ENCODE data around the gene ANKRD39. TPM values are rescaled to one million over a fixed set of nuclear protein-coding genes. Genes with fewer than 3 reads are reported as not detected.

Gene ANKRD39
- total and polyA plus RNA-seq, 10 of the 15 experiments (the other 5 are each of a cell fraction or from before 2014, with no cell fraction given): 7.4 to 36.2 (median 23.7) TPM

DNA sequence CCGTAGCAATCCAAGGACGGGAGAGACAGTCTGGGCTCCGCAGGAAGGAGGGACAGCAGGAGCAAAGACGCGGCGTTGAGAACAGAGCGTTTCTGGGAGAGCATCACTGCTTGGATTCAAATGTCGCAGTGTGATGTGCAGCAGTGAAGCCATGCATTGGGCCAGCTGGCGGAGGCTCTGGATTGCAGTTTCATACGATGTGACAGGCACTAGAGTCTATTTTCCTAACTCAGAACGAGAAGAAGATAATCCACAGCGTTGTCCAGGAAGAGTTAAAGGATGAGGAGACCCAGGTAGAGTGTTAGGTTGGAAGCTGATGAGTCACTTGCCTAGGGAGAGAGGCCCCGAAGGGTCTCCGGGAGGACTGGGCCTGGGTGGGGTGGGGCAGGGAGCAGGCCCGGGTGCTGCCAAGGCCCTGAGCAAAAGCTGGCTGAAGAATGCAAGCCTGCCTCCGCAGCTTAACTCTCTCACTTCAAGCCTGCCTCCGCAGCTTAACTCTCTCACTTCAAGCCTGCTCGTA, 29.7 kb upstream of the ANKRD39 start (continued):
- TF ChIP-seq, protein P1, sequence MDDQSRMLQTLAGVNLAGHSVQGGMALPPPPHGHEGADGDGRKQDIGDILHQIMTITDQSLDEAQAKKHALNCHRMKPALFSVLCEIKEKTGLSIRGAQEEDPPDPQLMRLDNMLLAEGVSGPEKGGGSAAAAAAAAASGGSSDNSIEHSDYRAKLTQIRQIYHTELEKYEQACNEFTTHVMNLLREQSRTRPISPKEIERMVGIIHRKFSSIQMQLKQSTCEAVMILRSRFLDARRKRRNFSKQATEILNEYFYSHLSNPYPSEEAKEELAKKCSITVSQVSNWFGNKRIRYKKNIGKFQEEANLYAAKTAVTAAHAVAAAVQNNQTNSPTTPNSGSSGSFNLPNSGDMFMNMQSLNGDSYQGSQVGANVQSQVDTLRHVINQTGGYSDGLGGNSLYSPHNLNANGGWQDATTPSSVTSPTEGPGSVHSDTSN (IDR thresholded peaks at IDR 0.05; ENCODE audit: insufficient replicate concordance, low read depth, low read length): no peak
- no peak for TF ChIP-seq TCF12 (IDR thresholded peaks at IDR 0.05; ENCODE audit: low read depth, low read length)

GRCh38 chr2:96885432-96886347, 27.9 kb upstream of the ANKRD39 start:
- Histone ChIP-seq H3K9me3 (replicated peaks; ENCODE audit: control insufficient read depth, insufficient read depth, low read length) (no peaks in the 10 kb centered on the region), H3K27me3 (replicated peaks in 1 of 2; ENCODE audit: control insufficient read depth in 2 of 2, insufficient read depth in 2 of 2, low read length in 1 of 2) (no peaks in the 10 kb centered on the region), H3K9ac (ENCODE audit: control insufficient read depth, insufficient read depth, low read length) (no peak overlapping the region), H3K79me2 (ENCODE audit: control insufficient read depth, insufficient read depth, low read length) (no peaks in the 10 kb centered on the region), H2AFZ (ENCODE audit: control insufficient read depth, low read depth, low read length) (no peak overlapping the region), H3K4me3 (no peak overlapping the region), H3K4me1 (ENCODE audit: control insufficient read depth, insufficient read depth, low read length) (no peaks in the 10 kb centered on the region; the same call in 1 of the 2 replicates), H3K36me3 (ENCODE audit: control insufficient read depth in 2 of 2, insufficient read depth in 2 of 2, low read length in 1 of 2) (no peaks in the 10 kb centered on the region), H3K4me2 (ENCODE audit: control insufficient read depth, insufficient read depth) (no peak overlapping the region), H4K20me1 (ENCODE audit: control insufficient read depth, insufficient read depth) (no peaks in the 10 kb centered on the region), H3K27ac (ENCODE audit: control insufficient read depth, insufficient read depth) (no peak overlapping the region)
- DNase-seq (ENCODE audit: low read depth, low spot score) (no peak), ATAC-seq (no peak), FAIRE-seq (no peak)
- ChIA-PET RAD21 (ENCODE audit: unreplicated experiment) (interaction anchor here (1.6 kb wide), 1 partner anchor 8 kb away, joined by 5 read pairs; no protein-coding TSS in a partner anchor), POLR2A (no interaction called here), CTCF (interaction anchor here (0.7 to 1.6 kb wide), 2 partner anchors 226 to 395 kb away, joined by 3 to 5 read pairs; no protein-coding TSS in a partner anchor), SMC1A (ENCODE audit: uncharacterized antibody, unreplicated experiment) (interaction anchor here (0.6 to 1.7 kb wide), 3 partner anchors 9 to 1219 kb away, joined by 3 to 4 read pairs (median 4); no protein-coding TSS in a partner anchor)
- TF ChIP-seq NR2C1 (IDR thresholded peaks at IDR 0.05) (no peak), POLR2A (IDR thresholded peaks at IDR 0.05; ENCODE audit: low read depth, low read length) (no peak), RCOR1 (conservative IDR thresholded peaks at IDR 0.05; ENCODE audit: low read depth, low read length) (no peak), JUNB (IDR thresholded peaks at IDR 0.05) (no peak)
- 44% methylated on average over 23 of the region's 23 CpGs for WGBS (ENCODE audit: insufficient coverage, insufficient replicate concordance, low lambda C conversion rate, missing lambda C conversion rate)
- no TSS peak for BruUV-seq (replicated peaks)
- intact Hi-C loops (cut with micrococcal nuclease; ENCODE audit: unreplicated experiment) (no loop called here), in situ Hi-C loops (cut with MboI) (no loop called here)

Measured in GM12878 (cell line).